AG04449 (cell line): ENCODE measurements around the gene ABR.

Experiments used
- CTCF ChIA-PET: fragments of 350-600 bp; formaldehyde crosslinking; extraction: SDS; loops from one replicate; lab custom pipeline; 2021; ENCODE audit warnings: antibody characterized with exemption; lab: Yijun Ruan, JAX
- POLR2A ChIA-PET: fragments of 400-600, 350-600 bp; formaldehyde crosslinking; extraction: SDS; loops from one replicate; lab custom pipeline; 2020; ENCODE audit warnings: antibody characterized with exemption, inconsistent platforms; lab: Yijun Ruan, JAX
- DNase-seq: peaks from one replicate; pipeline ENCODE4 v3.0.0-alpha.2; 2010; ENCODE audit warnings: low read depth, low spot score
- H3K4me3 ChIP-seq: 2 replicates; pipeline ENCODE4 v1.5.1; 2011; ENCODE audit warnings: low read depth, mild to moderate bottlenecking, control low read depth, low read length
- TF ChIP-seq, protein P1 (sequence below): IDR thresholded peaks from one replicate; pipeline ENCODE4 v1.5.1; 2011; ENCODE audit warnings: mild to moderate bottlenecking, moderate library complexity, low read length, control low read depth, inconsistent platforms; ENCODE audit not compliant: insufficient read depth; ENCODE audit errors: missing control alignments

Gene ABR

DNA sequence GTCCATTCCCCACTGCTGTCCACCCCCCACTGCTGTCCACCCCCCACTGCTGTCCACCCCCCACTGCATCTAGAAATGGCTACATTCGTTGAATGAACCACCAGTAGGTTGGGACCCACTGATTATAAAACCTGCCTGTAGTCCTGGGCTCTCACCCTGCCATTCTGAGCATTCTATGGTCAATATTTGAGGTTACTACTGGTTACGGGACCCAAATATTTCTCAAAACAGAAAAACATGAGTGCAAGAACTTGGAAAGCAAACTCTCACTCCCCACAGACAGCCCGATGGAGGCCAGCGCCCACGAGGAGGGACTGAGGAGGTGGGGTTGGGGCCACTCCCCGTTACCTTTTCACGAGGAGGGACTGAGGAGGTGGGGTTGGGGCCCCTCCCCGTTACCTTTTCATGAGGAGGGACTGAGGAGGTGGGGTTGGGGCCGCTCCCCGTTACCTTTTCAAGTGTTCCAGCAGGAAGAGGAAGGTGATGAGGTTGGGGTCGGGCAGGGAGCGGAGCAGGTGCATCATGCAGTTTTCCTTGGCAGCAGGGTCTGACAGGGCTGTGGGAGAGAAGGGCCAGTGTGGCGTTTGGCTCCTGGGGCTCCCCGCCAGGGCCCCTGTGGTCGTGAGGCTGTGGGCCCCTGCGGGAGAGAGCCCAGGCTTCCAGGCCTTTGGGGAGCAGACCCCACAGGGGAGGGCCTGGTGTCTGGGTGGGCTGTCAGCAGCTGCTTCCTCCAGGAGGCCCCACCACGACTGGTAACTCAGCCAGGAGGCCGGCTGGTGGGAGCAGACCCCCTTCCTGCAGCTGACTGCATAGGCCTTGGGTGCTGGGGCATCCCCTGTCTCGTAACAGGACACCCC lies 170.3 kb downstream of the ABR start:
- ChIA-PET POLR2A (interaction anchor here (0.6 kb wide), 1 partner anchor 27 kb away, joined by 3 read pairs; no protein-coding TSS in a partner anchor), CTCF (interaction anchor here (4.0 kb wide), 1 partner anchor 8 kb away, joined by 18 read pairs; no protein-coding TSS in a partner anchor)
- TF ChIP-seq, protein P1, sequence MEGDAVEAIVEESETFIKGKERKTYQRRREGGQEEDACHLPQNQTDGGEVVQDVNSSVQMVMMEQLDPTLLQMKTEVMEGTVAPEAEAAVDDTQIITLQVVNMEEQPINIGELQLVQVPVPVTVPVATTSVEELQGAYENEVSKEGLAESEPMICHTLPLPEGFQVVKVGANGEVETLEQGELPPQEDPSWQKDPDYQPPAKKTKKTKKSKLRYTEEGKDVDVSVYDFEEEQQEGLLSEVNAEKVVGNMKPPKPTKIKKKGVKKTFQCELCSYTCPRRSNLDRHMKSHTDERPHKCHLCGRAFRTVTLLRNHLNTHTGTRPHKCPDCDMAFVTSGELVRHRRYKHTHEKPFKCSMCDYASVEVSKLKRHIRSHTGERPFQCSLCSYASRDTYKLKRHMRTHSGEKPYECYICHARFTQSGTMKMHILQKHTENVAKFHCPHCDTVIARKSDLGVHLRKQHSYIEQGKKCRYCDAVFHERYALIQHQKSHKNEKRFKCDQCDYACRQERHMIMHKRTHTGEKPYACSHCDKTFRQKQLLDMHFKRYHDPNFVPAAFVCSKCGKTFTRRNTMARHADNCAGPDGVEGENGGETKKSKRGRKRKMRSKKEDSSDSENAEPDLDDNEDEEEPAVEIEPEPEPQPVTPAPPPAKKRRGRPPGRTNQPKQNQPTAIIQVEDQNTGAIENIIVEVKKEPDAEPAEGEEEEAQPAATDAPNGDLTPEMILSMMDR: no peak
- H3K4me3 ChIP-seq: no peak overlapping the region
- no peak for DNase-seq

DNA sequence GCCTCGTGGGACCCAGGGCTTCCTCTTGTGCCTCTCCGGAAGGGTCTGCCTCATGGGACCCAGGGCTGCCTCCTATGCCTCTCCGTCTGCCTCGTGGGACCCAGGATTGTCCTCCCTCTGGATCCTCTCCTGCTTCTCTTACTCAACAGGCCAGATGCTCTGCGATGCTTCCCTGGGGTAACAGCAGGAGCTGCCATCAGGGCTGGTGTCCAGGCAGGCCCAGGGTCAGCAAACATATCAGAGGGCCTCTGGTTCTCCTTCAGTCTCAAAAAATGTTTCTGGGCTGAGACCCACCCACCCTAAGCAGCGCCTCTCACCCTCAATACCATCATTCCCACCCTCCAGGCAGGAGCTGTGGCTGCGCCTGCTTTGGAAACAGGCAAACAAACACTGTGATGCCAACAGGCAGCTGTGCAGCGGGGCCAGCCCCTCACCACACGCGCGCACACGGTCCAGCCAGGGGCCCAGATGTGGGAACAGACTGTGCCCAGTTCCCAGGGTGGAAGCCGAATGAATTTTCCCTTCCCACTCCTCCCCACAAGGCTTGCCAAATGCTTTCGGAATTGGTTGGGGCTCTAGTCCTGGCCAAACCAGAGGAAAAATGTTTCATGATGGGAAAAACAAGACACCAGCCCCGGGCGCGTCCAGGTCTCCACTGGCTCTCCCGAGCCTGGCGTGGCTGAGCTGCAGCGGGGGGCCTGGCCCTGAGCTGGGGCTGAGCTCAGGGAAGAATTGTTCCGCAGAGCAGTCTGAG lies 171.6 kb downstream of the ABR start:
- no peak overlapping the region for H3K4me3 ChIP-seq
- DNase-seq: no peak
- ChIA-PET CTCF (interaction anchor here (0.8 to 1.4 kb wide), 4 partner anchors 9 to 48 kb away, joined by 4 to 7 read pairs (median 4); partner anchors contain the start of gene TIMM22), POLR2A (no interaction called here)
- TF ChIP-seq, protein P1: no peak

DNA sequence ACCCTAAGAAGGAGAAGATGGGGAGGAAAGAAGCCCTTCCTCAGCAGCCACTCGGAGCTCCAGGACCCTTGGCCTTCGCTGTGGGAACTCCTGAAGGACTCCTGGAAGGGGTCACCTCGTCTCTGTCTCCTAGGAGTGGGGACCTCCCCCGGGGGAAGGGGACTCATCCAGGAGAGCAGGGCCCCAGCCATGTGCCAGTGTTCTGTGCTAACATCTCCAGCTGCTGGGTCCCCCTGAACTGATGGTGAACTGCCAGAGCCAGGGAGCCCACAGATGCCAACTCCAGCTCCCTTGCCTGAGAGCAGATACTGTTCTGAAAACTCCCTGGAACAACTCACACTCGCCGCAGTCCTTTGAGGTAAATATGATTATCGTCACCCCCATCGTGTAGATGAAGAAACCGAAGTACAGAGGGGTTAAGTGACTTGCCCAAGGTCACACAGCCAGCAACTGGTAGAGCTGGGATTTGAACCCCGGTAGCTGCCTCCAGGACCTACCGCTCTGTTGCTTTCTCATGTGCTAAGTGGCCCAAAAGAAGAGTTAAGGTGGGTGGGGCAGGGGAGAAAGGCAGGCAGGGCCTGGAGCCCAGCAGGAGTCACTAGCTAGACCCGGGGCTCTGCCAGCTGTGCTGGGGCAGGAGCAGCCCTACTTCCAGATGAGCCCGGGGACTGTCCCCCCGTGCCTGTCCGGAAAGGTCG lies 172.3 kb downstream of the ABR start:
- H3K4me3 ChIP-seq: no peak overlapping the region
- no peak for DNase-seq
- ChIA-PET CTCF (interaction anchor here (0.9 to 1.4 kb wide), 3 partner anchors 8 to 49 kb away, joined by 4 to 5 read pairs (median 4); partner anchors contain the start of gene TIMM22), POLR2A (no interaction called here)
- TF ChIP-seq, protein P1: no peak

GRCh38 chr17:1006054-1006453 lies 173.7 kb downstream of the ABR start:
- POLR2A ChIA-PET: no interaction called here
- DNase-seq: no peak
- CTCF ChIA-PET: interaction anchor here (11.6 kb wide), 1 partner anchor 49 kb away, joined by 146 read pairs; no protein-coding TSS in a partner anchor
- TF ChIP-seq, protein P1: no peak
- H3K4me3 ChIP-seq: no peak overlapping the region

- H3K4me3 ChIP-seq: no peak overlapping the region
- POLR2A ChIA-PET: no interaction called here
- no peak for DNase-seq
- TF ChIP-seq, protein P1: no peak
- CTCF ChIA-PET: interaction anchor here (11.6 kb wide), 1 partner anchor 50 kb away, joined by 146 read pairs; no protein-coding TSS in a partner anchor
These were observed 174.3 kb downstream of the ABR start for GRCh38 chr17:1005361-1005946.
